GM21526 (cell line): ENCODE data around the gene MLF2.

ENCODE experiments used
- ATAC-seq: cut with Tn5 transposase; IDR thresholded peaks from one replicate; pipeline ENCODE4 v1.9.1; 2021; ENCODE audit warnings: moderate library complexity; ENCODE audit not compliant: unreplicated experiment, low FRiP score

The MLF2 gene

GRCh38 chr12:6699259-6699988, 53.5 kb downstream of the MLF2 start:
- ATAC-seq = no peak

GRCh38 chr12:6698352-6699046, 54.4 kb downstream of the MLF2 start:
- ATAC-seq = no peak
